ENCODE results near the gene ATP6AP1. TPM values are rescaled to one million over a fixed set of nuclear protein-coding genes. Genes with fewer than 3 reads are reported as not detected.

ATP6AP1 gene
- total and polyA plus RNA-seq, 2 donors (not counting 1 experiment from before 2014, with no cell fraction given), result 59.8 to 89.7 TPM

DNA sequence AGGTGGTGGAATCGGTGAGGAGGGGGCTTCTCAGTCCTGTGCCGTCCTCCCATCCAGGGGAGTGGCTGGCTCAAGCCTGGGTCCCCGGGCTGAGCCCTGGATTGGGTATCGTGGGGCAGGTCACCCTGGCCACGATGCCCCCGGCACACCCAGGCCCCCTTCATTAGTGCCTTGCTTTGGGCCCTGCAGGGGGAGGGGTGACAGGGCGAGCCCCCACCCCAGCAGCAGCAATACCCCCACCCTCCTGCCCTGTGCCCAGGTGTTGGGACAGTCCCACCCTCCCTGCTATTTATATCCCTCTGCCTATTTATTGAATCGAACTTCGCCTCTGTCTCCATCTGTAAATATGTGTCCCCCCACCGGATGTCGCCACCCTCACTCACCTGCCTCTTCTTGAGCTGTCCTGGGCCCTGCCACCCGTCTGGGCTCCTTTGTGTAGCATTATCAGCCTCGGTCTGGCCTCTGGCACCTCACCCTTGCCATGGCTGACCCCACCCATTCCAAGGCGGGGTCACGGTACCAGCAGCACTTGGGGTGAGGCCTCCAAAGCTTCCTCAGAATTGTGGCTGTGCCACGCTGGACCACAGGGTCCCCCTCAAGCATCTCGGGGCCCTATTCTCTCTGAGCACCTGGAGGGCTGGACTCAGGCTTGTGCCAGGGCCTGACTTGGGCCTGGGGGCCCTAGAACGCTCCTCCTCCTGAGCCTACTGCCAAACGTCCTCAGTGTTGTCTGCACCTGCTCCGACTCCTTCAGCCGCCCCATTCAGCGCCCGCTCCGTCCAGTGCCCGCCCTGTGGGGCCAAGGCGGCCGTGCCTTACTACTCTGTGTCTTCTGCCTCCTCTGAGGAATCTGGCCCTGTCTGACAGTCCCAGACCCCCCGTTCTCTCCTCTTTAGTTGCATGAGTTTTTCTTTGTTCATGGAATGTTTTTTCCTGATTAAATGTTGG, 44.5 kb downstream of the ATP6AP1 start:
- H3K9ac ChIP-seq (ENCODE audit: insufficient read depth, low read length), result no peak overlapping the region
- no peak for DNase-seq (ENCODE audit: low read depth in 2 of 2)
- H3K79me2 ChIP-seq (ENCODE audit: control insufficient read depth, insufficient read depth, low read length), result no peaks in the 10 kb centered on the region

DNA sequence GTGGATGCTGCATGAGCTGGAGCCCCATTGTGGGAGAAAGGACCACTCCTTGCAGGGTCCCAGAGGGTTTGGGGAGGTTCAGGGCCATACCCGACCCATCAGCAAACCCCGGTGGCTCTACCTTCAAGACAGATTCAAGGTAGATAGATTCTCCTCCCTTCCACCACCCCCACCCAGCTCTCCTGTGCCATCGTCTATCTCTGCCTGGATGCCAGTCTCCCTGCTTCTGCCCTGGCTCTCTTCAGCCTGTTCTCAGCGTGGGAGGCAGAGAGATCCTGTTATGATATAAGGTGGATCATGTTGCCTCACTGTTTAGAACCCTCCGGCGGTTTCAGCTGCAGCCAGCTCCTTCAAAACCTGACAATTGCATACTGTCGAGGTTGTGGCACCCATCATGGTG, 45.2 kb downstream of the ATP6AP1 start:
- Histone ChIP-seq H3K4me3 (replicated peaks in 1 of 4; ENCODE audit: control extremely low read depth in 1 of 4, insufficient read depth in 1 of 4, low read depth in 3 of 4, low read length in 4 of 4) (no peak overlapping the region), H2AFZ (ENCODE audit: low read length) (no peak overlapping the region), H3K9me3 (ENCODE audit: control insufficient read depth, insufficient read depth, low read depth, low read length) (no peaks in the 10 kb centered on the region), H3K79me2 (ENCODE audit: control insufficient read depth, insufficient read depth, low read length) (no peaks in the 10 kb centered on the region), H3K4me2 (ENCODE audit: extremely low read depth, insufficient read depth, low read length) (no peak overlapping the region), H4K20me1 (ENCODE audit: control insufficient read depth, extremely low read depth, insufficient read depth, low read length) (no peaks in the 10 kb centered on the region), H3K27ac (ENCODE audit: insufficient read depth, low read length) (no peak overlapping the region), H3K36me3 (ENCODE audit: control insufficient read depth, insufficient read depth, low read length) (peaks cover 16% of the 10 kb centered on the region), H3K27me3 (ENCODE audit: control insufficient read depth, insufficient read depth, low read length) (no peaks in the 10 kb centered on the region), H3K4me1 (ENCODE audit: control insufficient read depth, extremely low read depth, insufficient read depth, low read length) (no peaks in the 10 kb centered on the region), H3K9ac (ENCODE audit: insufficient read depth, low read length) (no peak overlapping the region)
- TF ChIP-seq, protein P1, sequence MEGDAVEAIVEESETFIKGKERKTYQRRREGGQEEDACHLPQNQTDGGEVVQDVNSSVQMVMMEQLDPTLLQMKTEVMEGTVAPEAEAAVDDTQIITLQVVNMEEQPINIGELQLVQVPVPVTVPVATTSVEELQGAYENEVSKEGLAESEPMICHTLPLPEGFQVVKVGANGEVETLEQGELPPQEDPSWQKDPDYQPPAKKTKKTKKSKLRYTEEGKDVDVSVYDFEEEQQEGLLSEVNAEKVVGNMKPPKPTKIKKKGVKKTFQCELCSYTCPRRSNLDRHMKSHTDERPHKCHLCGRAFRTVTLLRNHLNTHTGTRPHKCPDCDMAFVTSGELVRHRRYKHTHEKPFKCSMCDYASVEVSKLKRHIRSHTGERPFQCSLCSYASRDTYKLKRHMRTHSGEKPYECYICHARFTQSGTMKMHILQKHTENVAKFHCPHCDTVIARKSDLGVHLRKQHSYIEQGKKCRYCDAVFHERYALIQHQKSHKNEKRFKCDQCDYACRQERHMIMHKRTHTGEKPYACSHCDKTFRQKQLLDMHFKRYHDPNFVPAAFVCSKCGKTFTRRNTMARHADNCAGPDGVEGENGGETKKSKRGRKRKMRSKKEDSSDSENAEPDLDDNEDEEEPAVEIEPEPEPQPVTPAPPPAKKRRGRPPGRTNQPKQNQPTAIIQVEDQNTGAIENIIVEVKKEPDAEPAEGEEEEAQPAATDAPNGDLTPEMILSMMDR (conservative IDR thresholded peaks at IDR 0.05 in 1 of 2, IDR thresholded peaks at IDR 0.05 in 1 of 2; ENCODE audit: low read depth in 1 of 2, low read length in 2 of 2), result no peak
- no peak for TF ChIP-seq EZH2 (IDR thresholded peaks at IDR 0.05; ENCODE audit: low read length, missing control alignments)
- no peak for DNase-seq (ENCODE audit: low read depth in 2 of 2)

More for the DNA sequence above, 44.5 kb downstream of the ATP6AP1 start:
- H3K4me2 ChIP-seq (ENCODE audit: extremely low read depth, insufficient read depth, low read length), result no peak overlapping the region
- TF ChIP-seq, protein P1 (conservative IDR thresholded peaks at IDR 0.05 in 1 of 2, IDR thresholded peaks at IDR 0.05 in 1 of 2; ENCODE audit: low read depth in 1 of 2, low read length in 2 of 2), result no peak
- no peak for TF ChIP-seq EZH2 (IDR thresholded peaks at IDR 0.05; ENCODE audit: low read length, missing control alignments)
- no peak overlapping the region for H3K4me3 ChIP-seq (replicated peaks in 1 of 4; ENCODE audit: control extremely low read depth in 1 of 4, insufficient read depth in 1 of 4, low read depth in 3 of 4, low read length in 4 of 4)
- no peaks in the 10 kb centered on the region for H3K9me3 ChIP-seq (ENCODE audit: control insufficient read depth, insufficient read depth, low read depth, low read length)
- H3K4me1 ChIP-seq (ENCODE audit: control insufficient read depth, extremely low read depth, insufficient read depth, low read length), result no peaks in the 10 kb centered on the region
- peaks cover 16% of the 10 kb centered on the region for H3K36me3 ChIP-seq (ENCODE audit: control insufficient read depth, insufficient read depth, low read length)
- H4K20me1 ChIP-seq (ENCODE audit: control insufficient read depth, extremely low read depth, insufficient read depth, low read length), result no peaks in the 10 kb centered on the region
- H2AFZ ChIP-seq (ENCODE audit: low read length), result no peak overlapping the region
- no peak overlapping the region for H3K27ac ChIP-seq (ENCODE audit: insufficient read depth, low read length)
- H3K27me3 ChIP-seq (ENCODE audit: control insufficient read depth, insufficient read depth, low read length), result no peaks in the 10 kb centered on the region

DNA sequence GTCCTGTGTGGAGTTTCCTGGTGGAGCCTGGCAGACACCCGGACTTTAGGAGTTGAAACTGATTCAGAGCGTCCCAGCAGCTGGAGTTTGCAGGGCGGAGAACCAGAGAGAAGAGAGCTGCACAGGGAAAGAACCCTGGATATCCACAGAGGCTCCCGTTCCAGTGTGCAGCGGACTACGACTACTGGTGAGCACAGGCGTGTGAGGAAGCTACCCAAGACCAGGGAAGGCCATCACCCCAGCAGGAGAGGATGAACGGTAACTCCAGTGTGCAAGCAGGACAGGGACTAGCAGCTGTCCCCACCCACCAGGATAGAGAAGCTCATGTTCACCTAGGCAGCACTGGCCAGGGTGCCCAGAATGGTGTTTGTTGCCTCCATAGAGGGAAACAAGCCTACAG, 48.3 kb downstream of the ATP6AP1 start:
- no peak for DNase-seq (ENCODE audit: low read depth in 2 of 2)
- no peak overlapping the region for H3K9ac ChIP-seq (ENCODE audit: insufficient read depth, low read length)
- no peak for TF ChIP-seq EZH2 (IDR thresholded peaks at IDR 0.05; ENCODE audit: low read length, missing control alignments)
- no peaks in the 10 kb centered on the region for H3K9me3 ChIP-seq (ENCODE audit: control insufficient read depth, insufficient read depth, low read depth, low read length)
- peaks cover 1% of the 10 kb centered on the region for H3K36me3 ChIP-seq (ENCODE audit: control insufficient read depth, insufficient read depth, low read length)
- H3K27me3 ChIP-seq (ENCODE audit: control insufficient read depth, insufficient read depth, low read length), result no peaks in the 10 kb centered on the region
- no peaks in the 10 kb centered on the region for H4K20me1 ChIP-seq (ENCODE audit: control insufficient read depth, extremely low read depth, insufficient read depth, low read length)
- H3K4me2 ChIP-seq (ENCODE audit: extremely low read depth, insufficient read depth, low read length), result no peak overlapping the region
- no peaks in the 10 kb centered on the region for H3K4me1 ChIP-seq (ENCODE audit: control insufficient read depth, extremely low read depth, insufficient read depth, low read length)
- no peak overlapping the region for H2AFZ ChIP-seq (ENCODE audit: low read length)
- H3K4me3 ChIP-seq (replicated peaks in 1 of 4; ENCODE audit: control extremely low read depth in 1 of 4, insufficient read depth in 1 of 4, low read depth in 3 of 4, low read length in 4 of 4), result no peak overlapping the region
- H3K79me2 ChIP-seq (ENCODE audit: control insufficient read depth, insufficient read depth, low read length), result no peaks in the 10 kb centered on the region
- no peak overlapping the region for H3K27ac ChIP-seq (ENCODE audit: insufficient read depth, low read length)
